GM21390 (cell line): Measurements from ENCODE around the gene ZBTB16.

Experiments used
- ATAC-seq: cut with Tn5 transposase; IDR thresholded peaks from one replicate; pipeline ENCODE4 v1.9.1; 2021; ENCODE audit not compliant: unreplicated experiment

ZBTB16 gene

GRCh38 chr11:114255289-114255688, 195.8 kb downstream of the ZBTB16 start:
- no peak for ATAC-seq

- no peak for ATAC-seq
Measured at GRCh38 chr11:114256176-114256966, 196.9 kb downstream of the ZBTB16 start.

GRCh38 chr11:114256967-114257286, 197.4 kb downstream of the ZBTB16 start:
- ATAC-seq, result no peak

- no peak for ATAC-seq
Measured at GRCh38 chr11:114257621-114258558, 198.4 kb downstream of the ZBTB16 start.

GRCh38 chr11:114258696-114259095, 199.2 kb downstream of the ZBTB16 start:
- no peak for ATAC-seq

GRCh38 chr11:114259124-114259526, 199.6 kb downstream of the ZBTB16 start:
- ATAC-seq, result no peak

- ATAC-seq, result no peak
Measured at GRCh38 chr11:114259551-114259983, 200.1 kb downstream of the ZBTB16 start.

- ATAC-seq, result no peak
Measured at GRCh38 chr11:114260077-114260476, 200.6 kb downstream of the ZBTB16 start.

GRCh38 chr11:114260483-114260882, 201.0 kb downstream of the ZBTB16 start:
- no peak for ATAC-seq

- ATAC-seq, result no peak
Measured at GRCh38 chr11:114261791-114262190, 202.3 kb downstream of the ZBTB16 start.

- ATAC-seq, result no peak
Measured at GRCh38 chr11:114262681-114263512, 203.4 kb downstream of the ZBTB16 start.

- ATAC-seq, result no peak
Measured at GRCh38 chr11:114263513-114264170, 204.1 kb downstream of the ZBTB16 start.

- no peak for ATAC-seq
Measured at GRCh38 chr11:114264381-114264780, 204.9 kb downstream of the ZBTB16 start.

GRCh38 chr11:114265122-114265878, 205.8 kb downstream of the ZBTB16 start:
- no peak for ATAC-seq

GRCh38 chr11:114269498-114269897, 210.0 kb downstream of the ZBTB16 start:
- no peak for ATAC-seq

- ATAC-seq, result no peak
Measured at GRCh38 chr11:114270531-114271270, 211.2 kb downstream of the ZBTB16 start.

- no peak for ATAC-seq
Measured at GRCh38 chr11:114271316-114271715, 211.8 kb downstream of the ZBTB16 start.

GRCh38 chr11:114272311-114272710, 212.8 kb downstream of the ZBTB16 start:
- ATAC-seq, result no peak

GRCh38 chr11:114273071-114273470, 213.6 kb downstream of the ZBTB16 start:
- ATAC-seq, result no peak
